Endothelial cell of umbilical vein (primary cell): ENCODE measurements around the gene DBET.
"Not testable (repeated sequence)": the region's sequence is repeated elsewhere in the genome, so short reads cannot be mapped to it uniquely, and the experiment has no call there.

Experiments used
- CTCF ChIP-seq, 2 donors: IDR thresholded peaks; 1 replicate in 1 of 2; 2 replicates in 1 of 2; pipeline ENCODE4 v1.5.1; 2011; ENCODE audit warnings: low read length in 2 of 2, mild to moderate bottlenecking in 2 of 2, moderate library complexity in 2 of 2, control low read depth in 1 of 2, inconsistent platforms in 1 of 2, low read depth in 1 of 2; ENCODE audit not compliant: insufficient read depth in 1 of 2; ENCODE audit errors: extremely low read depth in 1 of 2
- POLR2AphosphoS5 ChIP-seq: IDR thresholded peaks from 2 replicates; pipeline ENCODE4 v1.6.1; 2012; ENCODE audit warnings: low read depth, mild to moderate bottlenecking, control low read depth, low read length, moderate library complexity; ENCODE audit not compliant: insufficient read depth

DNA sequence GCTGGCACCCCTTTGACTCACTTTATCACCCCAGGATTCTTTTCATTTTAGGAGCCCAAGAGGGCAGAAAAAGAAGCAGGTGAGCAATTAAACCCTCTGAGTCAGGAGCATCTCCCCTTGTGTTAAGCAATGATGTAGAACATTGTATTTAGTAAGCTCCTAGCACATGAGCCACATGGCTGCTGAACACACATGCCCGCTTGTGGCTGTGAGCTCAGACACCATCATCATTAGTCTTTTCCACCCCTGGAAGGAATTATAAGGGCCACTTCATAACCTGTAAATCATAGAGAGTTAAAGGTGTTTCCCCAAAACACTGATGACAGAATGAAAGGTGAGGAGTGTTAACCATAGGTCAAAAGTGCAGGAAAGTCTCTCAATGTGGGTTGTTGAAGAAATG, 37.2 kb downstream of the DBET start:
- not testable (repeated sequence) for TF ChIP-seq CTCF (IDR thresholded peaks at IDR 0.05; ENCODE audit: extremely low read depth in 1 of 2, insufficient read depth in 1 of 2, low read depth in 1 of 2, low read length in 2 of 2); POLR2AphosphoS5
